GM12872 (cell line): ENCODE data around the gene SGSM2.

Experiments used
- TF ChIP-seq, protein P1 (sequence below): IDR thresholded peaks from 3 replicates; pipeline ENCODE4 v1.5.1; 2011; ENCODE audit warnings: low read depth, mild to moderate bottlenecking, low read length, moderate library complexity; ENCODE audit not compliant: insufficient read depth

The SGSM2 gene

DNA sequence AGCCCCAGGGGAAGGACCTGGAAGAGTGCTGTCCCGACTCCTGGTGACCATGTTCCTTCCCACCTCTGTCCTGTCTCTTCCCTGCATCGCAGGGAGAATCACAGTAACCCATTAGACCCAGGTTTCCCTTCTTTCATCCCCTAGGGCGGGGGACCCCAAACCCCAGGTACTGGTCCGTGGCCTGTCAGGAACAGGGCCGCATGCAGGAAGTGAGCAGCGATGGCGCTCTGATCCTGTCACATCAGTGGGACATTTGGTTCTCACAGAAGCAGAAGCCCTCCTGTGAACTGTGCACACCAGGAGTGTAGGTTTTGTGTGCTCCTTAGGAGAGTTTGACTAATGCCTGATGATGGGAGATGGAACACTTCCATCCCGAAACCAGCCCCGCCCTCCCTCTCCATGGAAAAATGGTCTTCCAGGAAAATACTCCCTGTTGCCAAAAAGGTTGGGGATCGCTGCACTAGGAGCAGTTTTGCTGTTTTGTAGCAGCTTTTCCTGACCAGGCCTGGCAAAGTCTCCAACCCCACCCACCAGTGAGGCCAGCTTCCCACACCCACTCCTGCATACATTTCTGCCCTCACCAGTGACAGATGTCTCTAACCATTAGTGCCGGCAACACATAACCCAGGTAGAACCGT lies 53.0 kb downstream of the SGSM2 start:
- TF ChIP-seq, protein P1, sequence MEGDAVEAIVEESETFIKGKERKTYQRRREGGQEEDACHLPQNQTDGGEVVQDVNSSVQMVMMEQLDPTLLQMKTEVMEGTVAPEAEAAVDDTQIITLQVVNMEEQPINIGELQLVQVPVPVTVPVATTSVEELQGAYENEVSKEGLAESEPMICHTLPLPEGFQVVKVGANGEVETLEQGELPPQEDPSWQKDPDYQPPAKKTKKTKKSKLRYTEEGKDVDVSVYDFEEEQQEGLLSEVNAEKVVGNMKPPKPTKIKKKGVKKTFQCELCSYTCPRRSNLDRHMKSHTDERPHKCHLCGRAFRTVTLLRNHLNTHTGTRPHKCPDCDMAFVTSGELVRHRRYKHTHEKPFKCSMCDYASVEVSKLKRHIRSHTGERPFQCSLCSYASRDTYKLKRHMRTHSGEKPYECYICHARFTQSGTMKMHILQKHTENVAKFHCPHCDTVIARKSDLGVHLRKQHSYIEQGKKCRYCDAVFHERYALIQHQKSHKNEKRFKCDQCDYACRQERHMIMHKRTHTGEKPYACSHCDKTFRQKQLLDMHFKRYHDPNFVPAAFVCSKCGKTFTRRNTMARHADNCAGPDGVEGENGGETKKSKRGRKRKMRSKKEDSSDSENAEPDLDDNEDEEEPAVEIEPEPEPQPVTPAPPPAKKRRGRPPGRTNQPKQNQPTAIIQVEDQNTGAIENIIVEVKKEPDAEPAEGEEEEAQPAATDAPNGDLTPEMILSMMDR, result no peak

DNA sequence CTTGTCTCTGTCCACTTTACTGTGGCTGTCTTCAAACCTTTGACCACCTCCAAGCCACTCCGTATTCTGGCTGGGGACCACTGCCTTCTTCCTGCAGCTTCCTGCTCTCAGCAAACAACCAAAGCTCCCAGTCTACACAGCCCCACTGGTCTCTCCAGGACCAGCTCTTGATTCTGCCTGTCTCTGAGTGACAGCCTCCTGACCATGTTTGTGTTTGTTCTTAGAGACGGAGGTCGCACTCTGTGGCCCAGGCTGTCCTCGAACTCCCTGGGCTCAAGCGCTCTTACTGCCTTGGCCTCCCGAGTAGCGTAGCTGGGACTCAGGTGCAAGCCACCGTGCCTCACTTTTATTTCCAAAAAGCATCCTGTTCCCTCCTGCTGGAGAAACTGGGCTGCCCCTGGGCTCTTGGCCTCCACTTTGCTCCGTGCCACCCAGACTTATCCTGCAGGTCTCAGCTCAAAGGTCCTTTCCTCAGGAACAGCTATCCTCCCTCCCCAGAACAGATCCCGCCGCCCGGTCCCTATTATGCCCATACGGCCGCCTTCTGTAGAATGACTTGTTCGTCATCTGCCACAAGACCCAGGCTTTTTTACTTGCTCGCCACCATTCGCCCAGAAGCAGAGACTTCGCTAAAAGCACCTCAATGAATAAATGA lies 54.4 kb downstream of the SGSM2 start:
- TF ChIP-seq, protein P1, result no peak

DNA sequence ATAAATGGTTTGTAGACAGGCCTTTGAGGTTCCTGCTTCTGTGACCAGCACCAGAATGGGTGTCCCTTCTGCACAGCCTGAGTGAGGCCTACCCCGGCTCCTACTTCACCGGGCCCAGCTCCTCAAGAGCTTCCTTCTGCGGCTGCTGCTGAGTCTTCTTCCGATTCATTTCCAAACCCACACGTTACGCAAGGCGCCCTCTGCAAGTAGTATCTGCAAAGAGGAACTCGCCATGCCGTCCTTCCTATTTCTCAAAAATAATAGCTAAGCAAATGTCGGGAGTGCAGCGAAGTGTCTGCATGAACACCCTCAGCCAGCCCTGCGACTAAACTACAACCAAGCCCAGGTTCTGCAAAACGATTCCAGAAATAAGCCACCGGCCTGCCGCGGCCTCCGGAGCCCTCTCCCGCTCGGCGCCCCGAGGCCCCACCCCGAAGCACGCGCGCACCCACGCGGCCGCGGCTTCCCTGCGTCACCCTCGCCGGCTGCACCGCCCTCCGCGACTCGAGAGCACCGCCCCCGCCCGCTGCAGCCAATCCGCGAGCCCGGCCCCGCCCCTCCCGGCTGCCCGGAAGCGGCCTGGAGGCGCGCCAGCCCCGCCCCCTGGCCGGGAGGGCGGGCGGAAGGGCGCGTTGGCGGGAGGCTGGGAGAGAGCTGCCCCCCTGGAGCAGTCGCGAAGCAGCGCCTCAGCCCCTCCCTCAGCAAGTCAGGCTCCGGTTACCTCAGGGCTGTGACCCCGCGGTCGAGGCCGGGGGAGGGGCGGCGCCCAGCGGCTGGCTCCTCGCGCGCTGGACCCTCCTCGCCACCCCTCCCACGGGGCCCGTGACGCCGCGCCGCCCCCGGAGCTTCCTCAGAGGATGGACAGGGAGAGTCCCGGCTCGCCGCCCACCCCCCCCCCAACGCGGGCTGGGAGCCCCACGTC lies 55.2 kb downstream of the SGSM2 start:
- TF ChIP-seq, protein P1, result no peak

DNA sequence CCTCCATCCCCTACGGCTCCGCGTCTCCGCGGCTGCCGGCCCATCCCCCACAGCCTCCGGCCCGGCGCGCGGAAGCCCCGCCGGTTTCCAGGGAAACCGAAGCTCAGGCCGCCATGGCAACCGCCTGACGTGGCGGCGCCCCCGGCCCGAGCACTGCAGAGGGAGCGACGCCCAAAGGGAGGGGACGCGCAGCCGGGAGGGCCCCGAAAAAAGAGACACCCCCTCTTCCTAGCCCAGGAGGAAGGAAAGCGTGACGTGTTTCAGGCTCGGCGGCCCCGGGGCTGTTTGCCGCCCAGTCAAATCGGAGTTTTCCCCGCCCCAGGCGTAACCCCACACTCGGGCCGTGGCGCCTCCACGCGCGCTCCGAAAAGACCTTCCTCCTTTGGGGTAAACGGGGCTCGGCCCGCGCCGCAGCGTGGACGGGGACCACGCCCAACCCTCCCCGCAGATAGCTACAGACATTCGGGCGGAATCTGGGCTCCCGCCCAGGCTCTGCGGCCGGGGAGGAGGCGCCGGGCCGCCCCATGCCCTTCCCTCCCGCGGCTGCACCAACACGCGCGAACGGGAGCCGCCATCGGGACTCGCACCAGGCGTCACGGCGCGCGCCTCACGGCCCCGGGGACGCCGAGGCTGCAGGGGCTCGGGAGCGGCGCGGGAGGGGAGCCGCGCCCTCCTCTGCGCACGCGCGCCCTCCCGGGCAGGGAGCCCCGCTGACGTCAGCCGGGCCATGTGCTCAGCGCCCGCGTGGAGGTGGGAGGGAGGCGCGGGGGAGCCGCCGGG lies 56.1 kb downstream of the SGSM2 start:
- TF ChIP-seq, protein P1, result no peak

DNA sequence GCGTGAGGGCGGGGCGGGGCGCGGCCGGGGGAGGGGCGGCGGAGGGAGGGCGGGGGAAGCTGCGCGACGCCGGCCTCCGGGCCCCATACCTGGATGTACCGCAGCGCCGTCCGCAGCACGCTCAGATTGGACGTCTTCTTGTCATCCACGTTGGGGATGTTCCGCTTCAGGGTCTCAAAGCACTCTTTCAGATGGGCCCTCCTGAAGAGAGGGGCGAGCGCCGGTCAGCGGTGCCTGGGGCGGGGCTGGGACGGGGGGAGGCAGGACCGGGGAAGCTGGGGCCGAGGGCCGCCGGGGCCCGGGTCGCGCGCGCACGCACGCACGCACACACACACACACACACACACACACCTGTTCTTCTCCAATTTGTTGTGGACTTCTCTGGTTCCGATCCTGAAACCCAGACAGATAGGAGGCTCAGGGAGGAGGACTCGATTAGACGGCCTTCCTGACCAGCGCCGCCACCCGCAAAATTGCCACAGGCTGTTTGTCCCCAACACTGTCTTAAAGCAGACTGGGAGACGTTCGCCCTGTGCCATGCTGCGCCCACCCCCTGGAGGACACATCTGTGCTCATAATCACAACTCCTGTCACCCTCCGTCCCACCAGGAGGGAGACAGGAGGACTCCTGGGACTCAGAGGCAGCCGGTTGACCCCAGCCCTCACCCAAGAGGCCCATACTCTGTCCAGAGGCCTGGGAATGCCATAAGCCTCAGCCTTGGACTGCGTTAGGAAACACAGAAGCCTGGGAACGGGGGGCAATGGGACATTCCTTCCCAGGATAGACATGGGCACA lies 56.9 kb downstream of the SGSM2 start:
- TF ChIP-seq, protein P1, result no peak

DNA sequence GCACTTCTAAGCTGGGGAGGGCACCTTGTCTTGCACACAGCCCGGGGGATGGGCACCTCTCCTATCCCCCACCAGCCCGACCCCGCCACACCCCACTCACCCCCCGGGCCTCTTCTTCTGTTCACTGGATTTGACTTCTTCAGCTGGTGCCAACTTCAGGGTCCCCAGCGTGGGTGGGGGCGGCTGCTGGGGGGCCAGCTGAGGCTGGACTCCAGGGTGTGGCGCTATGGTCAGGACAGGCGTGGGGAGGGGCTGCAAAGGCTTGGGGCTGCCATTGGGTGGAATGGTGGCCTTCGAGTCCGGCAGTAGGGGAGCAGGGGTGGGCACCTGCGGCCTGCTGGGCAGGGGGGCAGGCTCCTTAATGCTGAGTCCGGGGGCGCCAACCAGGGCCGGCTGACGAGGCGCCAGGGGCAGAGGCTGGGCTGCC lies 57.5 kb downstream of the SGSM2 start:
- TF ChIP-seq, protein P1, result no peak
